Endothelial cell (in vitro differentiated cells): ENCODE data around the gene TMC3. TPM values are rescaled to one million over a fixed set of nuclear protein-coding genes. Genes with fewer than 3 reads are reported as not detected.
A peak's percentile ranks its signal among the peaks of the same experiment; 100 is the strongest.

Experiments used
- DNase-seq: peaks from one replicate; pipeline ENCODE4 v3.0.0; 2021; ENCODE audit warnings: low spot score
- H3K27ac Mint-ChIP-seq: one replicate; pipeline ENCODE4 v1.8.0; 2021; ENCODE audit warnings: mixed read lengths, inconsistent platforms; ENCODE audit not compliant: unreplicated experiment
- H3K27me3 Mint-ChIP-seq: one replicate; pipeline ENCODE4 v1.8.0; 2021; ENCODE audit warnings: mild to moderate bottlenecking, moderate library complexity, mixed read lengths, inconsistent platforms; ENCODE audit not compliant: unreplicated experiment
- H3K36me3 Mint-ChIP-seq: one replicate; pipeline ENCODE4 v1.8.0; 2021; ENCODE audit warnings: mild to moderate bottlenecking, low read depth, mixed read lengths, inconsistent platforms; ENCODE audit not compliant: unreplicated experiment
- H3K4me1 Mint-ChIP-seq: one replicate; pipeline ENCODE4 v1.8.0; 2021; ENCODE audit warnings: mild to moderate bottlenecking, mixed read lengths, inconsistent platforms; ENCODE audit not compliant: unreplicated experiment
- H3K4me3 Mint-ChIP-seq: one replicate; pipeline ENCODE4 v1.8.0; 2021; ENCODE audit warnings: mild to moderate bottlenecking, mixed read lengths, inconsistent platforms; ENCODE audit not compliant: unreplicated experiment
- H3K9me3 Mint-ChIP-seq: one replicate; pipeline ENCODE4 v1.8.0; 2021; ENCODE audit warnings: mixed read lengths, inconsistent platforms; ENCODE audit not compliant: unreplicated experiment
- total RNA-seq: library from RNA; stranded (reverse); fragmentation: NEBNext Ultra II Directional; extraction: Animal tissue kit (Norgen Biotek cat#: 25700); gene quantifications from one replicate; pipeline ENCODE4 v1.2.1, GENCODE V29; 2021; ENCODE audit not compliant: unreplicated experiment
- TF ChIP-seq, protein P1 (sequence below): fragments of 200-600 bp; sonication (generic); IDR thresholded peaks from one replicate; pipeline ENCODE4 v1.5.0; 2021; ENCODE audit warnings: antibody characterized with exemption; ENCODE audit not compliant: unreplicated experiment

Gene TMC3
- total RNA-seq, 1 donor from 2014 or later: not detected

DNA sequence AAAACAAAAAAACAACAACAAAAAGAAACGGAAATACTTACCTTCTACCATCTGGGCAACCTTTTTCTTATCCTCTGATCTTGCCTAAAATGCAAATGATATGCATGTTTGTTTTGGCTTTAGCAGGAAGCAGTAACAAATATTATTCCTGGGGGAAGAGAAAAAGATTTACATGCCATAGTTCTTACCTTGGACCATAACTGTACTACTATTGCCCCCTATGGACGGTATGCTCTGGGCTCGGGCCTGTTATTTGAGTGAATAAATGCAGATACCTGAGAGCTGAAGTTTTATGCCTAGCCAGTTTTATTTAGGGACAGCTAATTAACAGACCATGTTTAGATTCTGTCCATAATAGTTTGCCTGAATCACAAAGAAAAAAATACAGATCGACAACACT lies 37.4 kb downstream of the TMC3 start:
- H3K27ac Mint-ChIP-seq: no peak overlapping the region
- peaks cover 8% of the 10 kb centered on the region for H3K4me1 Mint-ChIP-seq
- H3K36me3 Mint-ChIP-seq: peaks cover 4% of the 10 kb centered on the region
- H3K9me3 Mint-ChIP-seq: no peaks in the 10 kb centered on the region
- peaks cover 3% of the 10 kb centered on the region for H3K27me3 Mint-ChIP-seq
- H3K4me3 Mint-ChIP-seq: no peak overlapping the region
- DNase-seq: no peak
- TF ChIP-seq, protein P1, sequence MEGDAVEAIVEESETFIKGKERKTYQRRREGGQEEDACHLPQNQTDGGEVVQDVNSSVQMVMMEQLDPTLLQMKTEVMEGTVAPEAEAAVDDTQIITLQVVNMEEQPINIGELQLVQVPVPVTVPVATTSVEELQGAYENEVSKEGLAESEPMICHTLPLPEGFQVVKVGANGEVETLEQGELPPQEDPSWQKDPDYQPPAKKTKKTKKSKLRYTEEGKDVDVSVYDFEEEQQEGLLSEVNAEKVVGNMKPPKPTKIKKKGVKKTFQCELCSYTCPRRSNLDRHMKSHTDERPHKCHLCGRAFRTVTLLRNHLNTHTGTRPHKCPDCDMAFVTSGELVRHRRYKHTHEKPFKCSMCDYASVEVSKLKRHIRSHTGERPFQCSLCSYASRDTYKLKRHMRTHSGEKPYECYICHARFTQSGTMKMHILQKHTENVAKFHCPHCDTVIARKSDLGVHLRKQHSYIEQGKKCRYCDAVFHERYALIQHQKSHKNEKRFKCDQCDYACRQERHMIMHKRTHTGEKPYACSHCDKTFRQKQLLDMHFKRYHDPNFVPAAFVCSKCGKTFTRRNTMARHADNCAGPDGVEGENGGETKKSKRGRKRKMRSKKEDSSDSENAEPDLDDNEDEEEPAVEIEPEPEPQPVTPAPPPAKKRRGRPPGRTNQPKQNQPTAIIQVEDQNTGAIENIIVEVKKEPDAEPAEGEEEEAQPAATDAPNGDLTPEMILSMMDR: no peak

DNA sequence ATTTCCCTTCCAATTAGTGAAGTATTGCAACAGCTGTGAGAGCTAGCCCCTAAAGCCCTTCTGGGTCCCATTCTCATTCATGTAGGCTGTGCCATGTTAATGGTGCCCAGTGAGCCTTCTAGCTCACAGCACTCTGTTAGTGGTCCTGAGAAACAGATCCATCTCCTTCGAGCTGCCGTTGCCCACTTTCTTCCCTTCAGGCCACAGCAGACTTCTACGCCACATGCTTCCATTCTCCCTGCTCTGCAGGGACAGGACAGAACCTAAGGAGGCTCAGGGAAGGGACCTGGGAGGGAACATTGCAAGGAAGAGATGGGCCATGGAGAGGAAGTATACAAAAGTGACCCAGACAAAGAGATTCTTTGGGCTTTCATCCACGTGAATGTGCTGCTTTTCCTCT lies 38.4 kb downstream of the TMC3 start:
- Mint-ChIP-seq H3K9me3 (no peaks in the 10 kb centered on the region), H3K27ac (peak overlapping the region; percentile 12), H3K27me3 (peaks cover 3% of the 10 kb centered on the region), H3K4me3 (no peak overlapping the region), H3K36me3 (peaks cover 4% of the 10 kb centered on the region), H3K4me1 (peaks cover 8% of the 10 kb centered on the region)
- TF ChIP-seq, protein P1: no peak
- no peak for DNase-seq

- H3K27me3 Mint-ChIP-seq: peaks cover 3% of the 10 kb centered on the region
- H3K4me1 Mint-ChIP-seq: peaks cover 8% of the 10 kb centered on the region
- H3K4me3 Mint-ChIP-seq: no peak overlapping the region
Observed at GRCh38 chr15:81334768-81335435, 39.1 kb downstream of the TMC3 start.

DNA sequence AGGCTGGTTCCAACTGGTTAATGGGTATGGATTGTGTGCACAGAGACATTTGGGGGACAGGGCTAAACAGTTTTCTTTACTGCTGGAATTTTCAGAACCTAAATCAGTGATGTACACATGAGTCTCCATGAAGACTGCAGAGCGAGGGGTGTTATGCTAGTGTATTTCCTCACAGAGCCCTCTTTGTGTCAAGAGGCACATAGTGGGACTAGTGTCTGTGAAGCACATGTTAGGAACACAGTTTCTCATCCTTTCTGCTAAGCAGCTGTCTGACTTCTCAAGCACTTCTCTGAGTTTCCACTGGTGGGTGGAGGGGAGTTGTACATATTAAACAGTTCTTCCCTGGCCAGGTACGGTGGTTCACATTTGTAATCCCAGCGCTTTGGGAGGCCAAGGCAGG lies 40.6 kb downstream of the TMC3 start:
- Mint-ChIP-seq H3K4me3 (peak overlapping the region; percentile 38), H3K9me3 (no peaks in the 10 kb centered on the region), H3K36me3 (peaks cover 4% of the 10 kb centered on the region), H3K27ac (no peak overlapping the region), H3K27me3 (peaks cover 3% of the 10 kb centered on the region), H3K4me1 (peaks cover 8% of the 10 kb centered on the region)
- DNase-seq: no peak
- TF ChIP-seq, protein P1: no peak

More at GRCh38 chr15:81334768-81335435, 39.1 kb downstream of the TMC3 start:
- Mint-ChIP-seq H3K27ac (no peak overlapping the region), H3K9me3 (no peaks in the 10 kb centered on the region), H3K36me3 (peaks cover 4% of the 10 kb centered on the region)
- TF ChIP-seq, protein P1: no peak
- DNase-seq: no peak

DNA sequence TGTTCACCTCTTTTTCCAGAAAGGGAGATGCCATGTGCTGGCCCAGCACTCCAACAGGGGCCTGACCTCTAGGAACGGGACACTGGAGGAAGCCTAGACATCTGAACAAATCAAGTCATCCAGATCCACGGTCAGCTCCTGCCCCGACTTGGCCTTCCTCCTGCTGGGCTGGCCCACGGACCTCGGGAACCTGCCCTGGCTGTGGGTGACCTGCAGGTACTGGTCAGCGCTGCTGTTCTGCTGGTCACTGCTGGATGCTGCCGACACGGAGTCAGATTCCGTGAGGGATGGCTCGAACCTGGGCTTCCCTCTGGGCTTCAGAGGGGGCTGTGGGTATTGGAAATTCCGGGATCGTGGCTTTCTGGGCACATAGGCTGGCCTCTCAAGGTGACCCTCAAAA lies 41.7 kb downstream of the TMC3 start:
- H3K4me1 Mint-ChIP-seq: peaks cover 8% of the 10 kb centered on the region
- H3K4me3 Mint-ChIP-seq: no peak overlapping the region
- TF ChIP-seq, protein P1: no peak
- peaks cover 3% of the 10 kb centered on the region for H3K27me3 Mint-ChIP-seq
- no peak overlapping the region for H3K27ac Mint-ChIP-seq
- H3K36me3 Mint-ChIP-seq: peaks cover 4% of the 10 kb centered on the region
- no peak for DNase-seq
- H3K9me3 Mint-ChIP-seq: no peaks in the 10 kb centered on the region
